Measurements from ENCODE around the gene SLC29A3. TPM values are rescaled to one million over a fixed set of nuclear protein-coding genes. Genes with fewer than 3 reads are reported as not detected.

SLC29A3 gene
- polyA plus RNA-seq, 1 experiment = 7.2 TPM

DNA sequence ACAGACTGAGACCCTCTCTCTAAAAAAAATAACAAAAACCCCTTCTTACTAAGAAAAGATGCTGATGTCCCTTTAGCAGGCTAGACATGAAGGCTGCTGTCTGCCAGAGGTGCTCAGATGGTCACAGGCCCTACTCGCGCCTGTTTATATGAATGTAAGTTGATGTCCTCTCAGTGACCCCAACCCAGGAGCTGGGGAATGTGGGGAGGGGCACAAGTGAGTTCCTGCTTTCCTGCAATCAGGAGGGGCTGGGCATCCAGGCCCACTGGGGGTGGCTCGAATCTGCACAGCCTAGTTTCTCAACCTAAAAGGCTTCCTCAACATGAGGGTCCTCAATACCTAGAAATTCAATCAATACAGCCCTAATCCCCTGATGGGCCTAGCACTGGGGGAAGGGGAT lies 12.1 kb upstream of the SLC29A3 start:
- ChIA-PET CTCF (interaction anchor here (1.1 to 1.4 kb wide), 2 partner anchors 11 to 13 kb away, joined by 3 to 4 read pairs; partner anchors contain the start of gene SLC29A3), POLR2A (no interaction called here)
- TF ChIP-seq, protein P1, sequence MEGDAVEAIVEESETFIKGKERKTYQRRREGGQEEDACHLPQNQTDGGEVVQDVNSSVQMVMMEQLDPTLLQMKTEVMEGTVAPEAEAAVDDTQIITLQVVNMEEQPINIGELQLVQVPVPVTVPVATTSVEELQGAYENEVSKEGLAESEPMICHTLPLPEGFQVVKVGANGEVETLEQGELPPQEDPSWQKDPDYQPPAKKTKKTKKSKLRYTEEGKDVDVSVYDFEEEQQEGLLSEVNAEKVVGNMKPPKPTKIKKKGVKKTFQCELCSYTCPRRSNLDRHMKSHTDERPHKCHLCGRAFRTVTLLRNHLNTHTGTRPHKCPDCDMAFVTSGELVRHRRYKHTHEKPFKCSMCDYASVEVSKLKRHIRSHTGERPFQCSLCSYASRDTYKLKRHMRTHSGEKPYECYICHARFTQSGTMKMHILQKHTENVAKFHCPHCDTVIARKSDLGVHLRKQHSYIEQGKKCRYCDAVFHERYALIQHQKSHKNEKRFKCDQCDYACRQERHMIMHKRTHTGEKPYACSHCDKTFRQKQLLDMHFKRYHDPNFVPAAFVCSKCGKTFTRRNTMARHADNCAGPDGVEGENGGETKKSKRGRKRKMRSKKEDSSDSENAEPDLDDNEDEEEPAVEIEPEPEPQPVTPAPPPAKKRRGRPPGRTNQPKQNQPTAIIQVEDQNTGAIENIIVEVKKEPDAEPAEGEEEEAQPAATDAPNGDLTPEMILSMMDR (IDR thresholded peaks at IDR 0.05; ENCODE audit: insufficient read depth, low read depth, low read length) = no peak
- Histone ChIP-seq H3K36me3 (ENCODE audit: control insufficient read depth, insufficient read depth, low read length) (peaks cover 2% of the 10 kb centered on the region), H3K4me3 (ENCODE audit: low read depth, low read length) (no peak overlapping the region), H3K27me3 (ENCODE audit: control insufficient read depth, insufficient read depth, low read length) (no peaks in the 10 kb centered on the region)
- no peak for DNase-seq (ENCODE audit: low read depth)

DNA sequence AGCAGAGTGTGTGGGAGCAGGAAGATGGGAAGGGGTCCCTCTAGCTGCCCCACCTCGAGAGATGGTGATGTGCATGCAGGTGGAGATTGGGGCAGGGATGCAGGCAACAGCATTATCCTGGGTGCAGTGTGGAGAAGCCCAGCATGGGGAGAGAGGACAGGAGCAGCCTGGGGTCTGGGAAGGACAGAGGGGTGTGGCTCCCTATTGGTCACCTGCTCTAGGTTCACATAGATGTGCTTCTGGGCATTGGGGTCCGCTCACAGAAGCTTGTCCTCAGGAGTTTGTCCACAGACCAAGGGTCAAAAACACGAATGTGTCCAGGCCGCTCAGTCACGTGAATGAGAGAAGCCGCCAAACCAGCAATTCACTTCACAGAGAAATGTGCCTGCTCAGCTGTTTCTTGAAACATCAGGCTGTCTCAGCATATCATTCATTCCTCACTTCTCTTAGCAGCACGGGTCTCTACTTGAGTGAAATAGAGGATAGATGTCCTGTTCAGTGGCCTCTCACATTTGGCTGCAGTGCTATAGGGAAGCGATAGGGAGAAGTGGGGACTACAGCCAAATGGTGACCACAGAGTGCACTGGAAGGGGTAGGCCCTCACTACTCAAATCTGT lies 11.5 kb upstream of the SLC29A3 start:
- Histone ChIP-seq H3K36me3 (ENCODE audit: control insufficient read depth, insufficient read depth, low read length) (no peaks in the 10 kb centered on the region; the same call in none of the 2 replicates), H3K4me3 (ENCODE audit: low read depth, low read length) (no peak overlapping the region), H3K27me3 (ENCODE audit: control insufficient read depth, insufficient read depth, low read length) (no peaks in the 10 kb centered on the region)
- CTCF ChIA-PET = interaction anchor here (1.4 kb wide), 1 partner anchor 10 kb away, joined by 3 read pairs; no protein-coding TSS in a partner anchor
- TF ChIP-seq, protein P1 (IDR thresholded peaks at IDR 0.05; ENCODE audit: insufficient read depth, low read depth, low read length) = no peak
- no peak for DNase-seq (ENCODE audit: low read depth)
- POLR2A ChIA-PET = no interaction called here

DNA sequence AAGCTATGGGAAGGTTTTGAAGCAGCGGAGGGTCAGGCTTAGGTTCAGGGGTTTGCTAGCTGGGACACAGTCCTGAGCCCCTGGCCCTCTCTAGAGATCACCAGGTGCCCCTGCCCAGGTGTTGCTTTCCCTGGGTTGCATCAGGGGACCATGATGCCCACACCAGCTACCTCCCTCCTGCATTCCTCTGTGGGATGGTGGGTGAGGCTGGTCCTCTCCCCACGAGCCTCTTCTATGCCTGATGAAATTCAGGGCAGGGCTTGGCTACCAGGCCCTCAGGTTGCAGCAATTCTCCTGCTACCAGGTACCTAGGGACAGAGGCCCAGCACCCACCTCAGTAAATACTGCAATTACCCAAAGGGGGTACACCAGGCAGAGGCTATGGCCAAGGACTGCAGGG lies 10.8 kb upstream of the SLC29A3 start:
- POLR2A ChIA-PET = no interaction called here
- Histone ChIP-seq H3K27me3 (ENCODE audit: control insufficient read depth, insufficient read depth, low read length) (no peaks in the 10 kb centered on the region), H3K4me3 (ENCODE audit: low read depth, low read length) (no peak overlapping the region), H3K36me3 (ENCODE audit: control insufficient read depth, insufficient read depth, low read length) (no peaks in the 10 kb centered on the region; the same call in 1 of the 2 replicates)
- CTCF ChIA-PET = interaction anchor here (1.4 kb wide), 1 partner anchor 9 kb away, joined by 3 read pairs; no protein-coding TSS in a partner anchor
- no peak for DNase-seq (ENCODE audit: low read depth)
- TF ChIP-seq, protein P1 (IDR thresholded peaks at IDR 0.05; ENCODE audit: insufficient read depth, low read depth, low read length) = no peak

DNA sequence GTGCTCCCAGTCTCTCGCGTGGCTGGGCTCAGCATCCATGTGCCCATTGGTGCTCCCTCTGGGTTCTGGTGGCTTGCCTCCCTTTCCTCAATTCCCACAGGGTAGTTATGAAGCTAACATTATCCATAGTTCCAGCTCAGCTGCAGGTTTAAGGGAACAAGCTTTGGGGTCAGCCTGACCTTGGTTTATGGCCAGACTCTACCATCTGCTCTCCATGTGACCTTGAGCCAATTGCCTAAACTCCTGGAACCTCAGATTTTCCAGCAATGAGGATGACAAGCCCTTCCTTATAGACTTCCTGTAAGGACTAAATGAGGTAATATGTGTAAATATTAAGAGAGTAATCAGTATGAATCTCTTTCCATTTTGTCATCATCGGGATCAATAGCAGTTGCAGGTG lies 10.1 kb upstream of the SLC29A3 start:
- ChIA-PET POLR2A (no interaction called here), CTCF (interaction anchor here (1.9 kb wide), 1 partner anchor 10 kb away, joined by 5 read pairs; the partner anchor contains the start of gene SLC29A3)
- H3K27me3 ChIP-seq (ENCODE audit: control insufficient read depth, insufficient read depth, low read length) = no peaks in the 10 kb centered on the region
- no peak for DNase-seq (ENCODE audit: low read depth)
- H3K36me3 ChIP-seq (ENCODE audit: control insufficient read depth, insufficient read depth, low read length) = no peaks in the 10 kb centered on the region; the same call in 1 of the 2 replicates
- TF ChIP-seq, protein P1 (IDR thresholded peaks at IDR 0.05; ENCODE audit: insufficient read depth, low read depth, low read length) = no peak
- H3K4me3 ChIP-seq (ENCODE audit: low read depth, low read length) = no peak overlapping the region

DNA sequence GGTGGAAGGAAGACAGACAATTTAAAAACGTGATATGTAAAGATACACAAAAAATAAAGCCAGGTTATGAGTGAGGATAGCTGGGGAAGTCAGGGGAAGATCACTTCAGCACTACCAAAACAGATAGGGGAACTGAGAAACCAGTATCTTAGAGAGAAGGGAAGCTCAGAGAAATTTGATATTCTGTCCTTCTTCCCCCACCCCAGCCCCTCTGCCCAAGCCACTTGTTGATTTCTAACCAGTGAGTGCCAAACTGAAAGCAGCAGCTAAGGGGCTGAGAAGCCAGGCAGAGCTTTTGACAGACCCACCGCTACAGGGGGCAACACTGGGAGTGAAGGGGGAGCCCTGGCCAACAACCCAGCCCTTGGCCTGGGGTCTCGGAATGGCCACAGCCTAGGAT lies 9.1 kb upstream of the SLC29A3 start:
- TF ChIP-seq, protein P1 (IDR thresholded peaks at IDR 0.05; ENCODE audit: insufficient read depth, low read depth, low read length) = no peak
- POLR2A ChIA-PET = no interaction called here
- Histone ChIP-seq H3K27me3 (ENCODE audit: control insufficient read depth, insufficient read depth, low read length) (no peaks in the 10 kb centered on the region), H3K4me3 (ENCODE audit: low read depth, low read length) (no peak overlapping the region), H3K36me3 (ENCODE audit: control insufficient read depth, insufficient read depth, low read length) (no peaks in the 10 kb centered on the region; the same call in 1 of the 2 replicates)
- CTCF ChIA-PET = interaction anchor here (1.9 kb wide), 1 partner anchor 9 kb away, joined by 5 read pairs; the partner anchor contains the start of gene SLC29A3
- DNase-seq (ENCODE audit: low read depth) = no peak
